Naive thymus-derived CD4-positive, alpha-beta T cell (primary cell): ENCODE results near the gene MEAK7. TPM values are rescaled to one million over a fixed set of nuclear protein-coding genes. Genes with fewer than 3 reads are reported as not detected.

Experiments
- ATAC-seq: fragments of 150-1000 bp; cut with Tn5 transposase; 2 replicates; pipeline ENCODE4 v1.10.0; 2021; ENCODE audit warnings: mild to moderate bottlenecking, moderate library complexity
- CTCF ChIA-PET: fragments of 350-600 bp; sonication (Branson Sonifier 250); formaldehyde crosslinking; loops from one replicate; lab custom pipeline; 2021; ENCODE audit warnings: antibody characterized with exemption; lab: Charles Lee
- POLR2A ChIA-PET: fragments of 350-600 bp; sonication (Branson Sonifier 250); formaldehyde crosslinking; loops from one replicate; lab custom pipeline; 2021; ENCODE audit warnings: antibody characterized with exemption, inconsistent platforms; lab: Charles Lee
- DNase-seq, 9 donors: peaks; one replicate each; pipeline versions ENCODE4 v3.0.0 to v3.0.0-alpha.2; 2020 to 2022; ENCODE audit warnings: mixed read lengths in 1 of 9
- H3K27ac ChIP-seq: one replicate; pipeline ENCODE4 v1.7.0; 2013; ENCODE audit warnings: mild to moderate bottlenecking, low read depth, low read length, moderate library complexity
- H3K27me3 ChIP-seq, 2 donors: one replicate each; pipeline ENCODE4 v1.7.0; 2013; ENCODE audit warnings: low read length in 2 of 2, mild to moderate bottlenecking in 2 of 2, moderate library complexity in 2 of 2; ENCODE audit not compliant: control insufficient read depth in 2 of 2, insufficient read depth in 2 of 2
- H3K36me3 ChIP-seq, 3 experiments: 1 replicate in 2 of 3; 2 replicates in 1 of 3; pipeline ENCODE4 v1.7.0; 2013; ENCODE audit warnings: low read length in 3 of 3, mild to moderate bottlenecking in 3 of 3, moderate library complexity in 1 of 3; ENCODE audit not compliant: insufficient read depth in 3 of 3, control insufficient read depth in 2 of 3
- H3K4me1 ChIP-seq, 2 donors: one replicate each; pipeline ENCODE4 v1.7.0; 2013; ENCODE audit warnings: low read length in 2 of 2, mild to moderate bottlenecking in 2 of 2, moderate library complexity in 1 of 2; ENCODE audit not compliant: control insufficient read depth in 2 of 2, insufficient read depth in 2 of 2
- H3K4me3 ChIP-seq: 2 replicates; pipeline ENCODE4 v1.7.0; 2013; ENCODE audit warnings: mild to moderate bottlenecking, low read length
- H3K9me3 ChIP-seq, 3 experiments: 1 replicate in 2 of 3; 2 replicates in 1 of 3; pipeline ENCODE4 v1.7.0; 2013; ENCODE audit warnings: low read length in 3 of 3; ENCODE audit not compliant: control insufficient read depth in 2 of 3
- H3K27ac Mint-ChIP-seq, 9 donors: one replicate each; pipeline ENCODE4 v1.8.0; 2020 to 2022; ENCODE audit warnings: mixed read lengths in 9 of 9, mild to moderate bottlenecking in 8 of 9, moderate library complexity in 5 of 9, inconsistent platforms in 2 of 9
- H3K27me3 Mint-ChIP-seq, 5 donors: one replicate each; pipeline ENCODE4 v1.8.0; 2021 to 2022; ENCODE audit warnings: mixed read lengths in 5 of 5, mild to moderate bottlenecking in 1 of 5
- H3K36me3 Mint-ChIP-seq, 5 donors: one replicate each; pipeline ENCODE4 v1.8.0; 2020 to 2022; ENCODE audit warnings: mixed read lengths in 5 of 5, mild to moderate bottlenecking in 3 of 5, inconsistent platforms in 1 of 5
- H3K4me1 Mint-ChIP-seq, 7 donors: one replicate each; pipeline ENCODE4 v1.8.0; 2020 to 2022; ENCODE audit warnings: mixed read lengths in 7 of 7, mild to moderate bottlenecking in 3 of 7, inconsistent platforms in 1 of 7
- H3K4me3 Mint-ChIP-seq, 10 donors: one replicate each; pipeline ENCODE4 v1.8.0; 2020 to 2022; ENCODE audit warnings: mild to moderate bottlenecking in 10 of 10, mixed read lengths in 10 of 10, moderate library complexity in 6 of 10, inconsistent platforms in 2 of 10
- H3K9me3 Mint-ChIP-seq, 11 donors: one replicate each; pipeline ENCODE4 v1.8.0; 2020 to 2022; ENCODE audit warnings: mixed read lengths in 11 of 11, mild to moderate bottlenecking in 4 of 11, inconsistent platforms in 1 of 11, moderate library complexity in 1 of 11
- intact Hi-C, 2 donors: fragments of 100-400 bp; cut with micrococcal nuclease; formaldehyde crosslinking; loops; one replicate each; pipeline ENCODE4 v1.15.1; 2023
- polyA plus RNA-seq, 2 donors: library from polyadenylated mRNA; unstranded; fragments of 300-500 nt; fragmentation: Illumina TruSeq; gene quantifications; one replicate each; pipeline ENCODE4 v1.2.3, GENCODE V29; 2021
- total RNA-seq, 6 experiments: library from RNA in 5 of 6; stranded (reverse) in 5 of 6; gene quantifications; 1 replicate in 5 of 6; 2 replicates in 1 of 6; pipeline ENCODE4 v1.2.3 and lab custom pipeline; 2021 to 2026

The MEAK7 gene
- total and polyA plus RNA-seq, 7 experiments from 2014 or later = 4.0 to 56.1 (median 9.3) TPM

DNA sequence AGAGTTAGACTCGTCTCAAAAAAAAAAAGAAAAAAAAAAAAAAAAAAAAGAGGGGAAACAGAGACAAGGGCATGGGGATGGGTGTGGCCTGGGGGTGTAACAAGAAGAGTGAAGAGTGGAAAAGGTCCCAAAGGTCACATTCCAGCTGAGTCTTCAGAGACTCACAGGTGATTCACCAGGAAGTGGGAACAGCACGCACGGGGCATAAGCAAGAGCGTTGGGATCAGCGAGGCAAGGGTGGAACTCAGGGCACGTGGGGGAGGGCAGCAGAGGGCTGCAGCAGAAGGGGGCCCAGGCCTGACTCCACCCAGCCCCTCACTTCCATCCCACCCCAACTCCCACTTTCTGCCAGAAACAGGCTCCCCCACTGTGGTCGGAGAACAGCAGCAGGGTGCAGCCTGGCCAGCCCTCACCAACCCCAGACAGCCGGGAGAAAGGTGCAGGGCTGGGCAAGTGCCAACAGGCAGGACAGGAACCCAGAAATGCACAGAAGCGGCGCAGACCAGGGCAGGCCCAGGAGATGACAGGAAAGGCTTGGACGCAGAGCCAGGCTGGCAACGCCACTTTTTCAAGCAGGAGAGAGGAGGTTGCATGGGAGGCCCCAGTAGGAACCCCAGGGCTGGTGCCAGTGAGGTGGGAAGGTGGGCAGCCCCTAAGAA, 3.3 kb downstream of the MEAK7 start:
- no peak overlapping the region for H3K27ac ChIP-seq
- H3K36me3 ChIP-seq = peaks cover 0 to 17% (median 0%) of the 10 kb centered on the region in 3 experiments
- H3K9me3 ChIP-seq = no peaks in the 10 kb centered on the region
- H3K4me3 Mint-ChIP-seq = no peak overlapping the region
- ChIA-PET CTCF (no interaction called here), POLR2A (no interaction called here)
- ATAC-seq (no peak), DNase-seq (no peak)
- H3K36me3 Mint-ChIP-seq = peaks cover 6 to 25% (median 14%) of the 10 kb centered on the region in 5 donors
- no peak overlapping the region for H3K27ac Mint-ChIP-seq
- H3K9me3 Mint-ChIP-seq = no peaks in the 10 kb centered on the region
- no peaks in the 10 kb centered on the region for H3K27me3 ChIP-seq
- no peak overlapping the region for H3K4me3 ChIP-seq
- H3K4me1 Mint-ChIP-seq = peaks cover 11 to 31% (median 28%) of the 10 kb centered on the region in 7 donors
- H3K4me1 ChIP-seq = peaks cover 14 to 23% of the 10 kb centered on the region in 2 donors
- intact Hi-C loops = loop anchor here (10.0 kb wide), 3 partner anchors 316 to 416 kb away; partner anchors contain the start of genes TAF1C (in 2 of the 2) and MBTPS1 (in 1 of the 2)
- H3K27me3 Mint-ChIP-seq = no peaks in the 10 kb centered on the region

DNA sequence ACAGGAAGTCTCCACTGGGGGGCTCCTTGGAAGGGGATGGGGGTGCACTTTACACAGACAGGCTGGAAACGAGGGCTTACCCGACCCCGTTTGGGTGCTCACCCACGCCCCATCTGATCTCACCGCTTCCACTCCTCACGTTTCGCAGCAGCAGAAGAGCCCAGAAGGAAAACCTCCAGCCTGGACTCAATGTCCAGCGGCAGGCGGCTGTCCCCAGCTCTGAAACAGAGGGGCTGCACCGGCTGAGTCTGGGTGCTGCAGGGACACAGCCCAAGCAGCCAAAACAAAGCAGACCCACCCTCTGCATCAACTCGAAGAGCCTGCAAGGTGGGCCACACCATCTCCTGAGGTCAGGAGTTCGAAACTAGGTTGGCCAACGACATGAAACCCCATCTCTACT, 3.9 kb downstream of the MEAK7 start:
- H3K4me3 Mint-ChIP-seq = no peak overlapping the region
- DNase-seq = no peak
- H3K27ac ChIP-seq = no peak overlapping the region
- no peaks in the 10 kb centered on the region for H3K27me3 Mint-ChIP-seq
- POLR2A ChIA-PET = no interaction called here
- no peak overlapping the region for H3K27ac Mint-ChIP-seq
- no peaks in the 10 kb centered on the region for H3K27me3 ChIP-seq
- H3K36me3 ChIP-seq = peaks cover 0 to 22% (median 0%) of the 10 kb centered on the region in 3 experiments
- H3K36me3 Mint-ChIP-seq = peaks cover 9 to 30% (median 20%) of the 10 kb centered on the region in 5 donors
- intact Hi-C loops = loop anchor here (10.0 kb wide), 3 partner anchors 316 to 416 kb away; partner anchors contain the start of genes TAF1C (in 2 of the 2) and MBTPS1 (in 1 of the 2)
- no peaks in the 10 kb centered on the region for H3K9me3 Mint-ChIP-seq
- ATAC-seq = no peak
- no peak overlapping the region for H3K4me3 ChIP-seq
- H3K4me1 ChIP-seq = peaks cover 7 to 17% of the 10 kb centered on the region in 2 donors
- peaks cover 5 to 26% (median 21%) of the 10 kb centered on the region in 7 donors for H3K4me1 Mint-ChIP-seq
- H3K9me3 ChIP-seq = no peaks in the 10 kb centered on the region
- CTCF ChIA-PET = no interaction called here

DNA sequence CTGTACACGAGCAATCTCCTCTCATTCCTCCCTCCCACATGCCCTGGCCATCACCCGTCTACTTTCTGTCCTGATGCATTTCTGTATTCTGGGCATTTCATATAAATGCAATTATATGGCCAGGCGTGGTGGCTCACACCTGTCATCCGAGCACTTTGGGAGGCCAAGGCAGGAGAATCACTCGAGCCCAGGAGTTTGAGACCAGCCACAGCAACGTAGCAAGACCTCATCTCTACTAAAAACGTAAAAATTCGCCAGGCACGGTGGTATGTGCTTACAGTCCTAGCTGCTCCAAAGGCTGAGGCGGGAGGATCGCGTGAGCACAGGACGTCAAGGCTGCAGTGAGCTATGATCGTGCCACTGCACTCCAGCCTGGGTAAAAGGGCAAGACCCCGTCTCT, 4.8 kb downstream of the MEAK7 start:
- no peak overlapping the region for H3K4me3 Mint-ChIP-seq
- ATAC-seq = no peak
- H3K4me1 Mint-ChIP-seq = peaks cover 0 to 17% (median 14%) of the 10 kb centered on the region in 7 donors
- Histone ChIP-seq H3K27ac (no peak overlapping the region), H3K36me3 (peaks cover 0 to 31% (median 1%) of the 10 kb centered on the region in 3 experiments), H3K27me3 (no peaks in the 10 kb centered on the region), H3K4me1 (peaks cover 0 to 9% of the 10 kb centered on the region in 2 donors), H3K4me3 (no peak overlapping the region), H3K9me3 (no peaks in the 10 kb centered on the region)
- H3K9me3 Mint-ChIP-seq = peaks cover 0 to 2% (median 0%) of the 10 kb centered on the region in 11 donors
- CTCF ChIA-PET = no interaction called here
- no peaks in the 10 kb centered on the region for H3K27me3 Mint-ChIP-seq
- POLR2A ChIA-PET = interaction anchor here (0.6 kb wide), 2 partner anchors 14 to 152 kb away, joined by 6 read pairs; no protein-coding TSS in a partner anchor
- peak in 1 of 9 donors; percentile 4 for DNase-seq
- no peak overlapping the region for H3K27ac Mint-ChIP-seq
- intact Hi-C loops = loop anchor here (10.0 kb wide), 3 partner anchors 315 to 415 kb away; partner anchors contain the start of genes TAF1C (in 2 of the 2) and MBTPS1 (in 1 of the 2)
- H3K36me3 Mint-ChIP-seq = peaks cover 13 to 39% (median 27%) of the 10 kb centered on the region in 5 donors

DNA sequence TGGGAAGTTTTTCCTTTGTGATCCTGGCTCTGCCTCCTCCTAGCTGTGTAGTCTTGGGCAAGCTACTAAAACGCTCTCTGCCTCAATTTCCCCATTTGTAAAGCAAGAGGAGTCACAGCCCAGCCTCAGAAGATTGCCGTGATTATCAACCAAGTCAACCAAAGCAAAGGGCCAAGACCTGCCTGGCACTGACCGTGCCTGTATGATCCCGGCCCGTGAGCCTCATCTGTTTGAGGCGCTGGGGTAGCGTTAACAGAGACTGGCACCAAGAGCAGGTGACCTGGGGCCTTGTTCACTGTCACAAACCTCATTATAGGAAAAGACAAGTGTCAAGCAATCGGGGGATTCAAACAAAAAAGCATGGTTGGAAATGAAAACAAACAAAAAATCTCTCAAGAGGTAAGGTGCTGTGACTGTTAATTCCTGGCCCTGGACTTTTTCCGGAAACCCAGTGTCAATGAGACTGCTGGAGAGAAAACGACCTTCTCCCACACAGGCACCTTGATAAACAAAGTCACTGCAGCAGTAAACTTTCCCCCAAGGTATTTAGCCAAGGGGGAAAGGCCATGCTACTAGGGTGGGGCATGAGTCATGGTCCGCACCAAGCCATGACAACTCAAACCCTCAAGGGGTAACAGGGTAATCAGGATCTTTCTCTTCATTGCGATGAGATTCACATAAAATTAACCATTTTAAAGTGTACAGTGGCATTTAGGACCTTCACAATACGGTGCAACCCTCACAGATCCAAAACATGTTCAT, 5.4 kb downstream of the MEAK7 start:
- intact Hi-C loops = no loop called here
- H3K9me3 Mint-ChIP-seq = peaks cover 0 to 5% (median 1%) of the 10 kb centered on the region in 11 donors

DNA sequence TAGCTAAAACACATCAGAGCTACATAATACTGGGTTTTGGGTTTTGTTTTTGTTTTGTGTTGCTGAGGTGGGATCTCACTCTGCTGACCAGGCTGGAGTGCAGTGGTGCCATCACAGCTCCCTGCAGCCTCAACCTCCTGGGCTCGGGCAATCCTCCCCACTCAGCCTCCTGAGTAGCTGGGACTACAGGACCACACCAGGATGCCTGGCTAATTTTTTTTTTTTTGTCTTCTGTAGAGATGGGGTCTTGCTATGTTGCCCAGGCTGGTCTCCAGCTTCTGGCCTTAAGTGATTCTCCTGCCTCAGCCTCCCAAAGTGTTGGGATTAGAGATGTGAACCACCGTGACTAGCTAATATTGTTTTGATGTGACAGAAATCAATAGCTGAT, 6.2 kb downstream of the MEAK7 start:
- intact Hi-C loops = no loop called here
- no peaks in the 10 kb centered on the region for H3K27me3 Mint-ChIP-seq
- H3K4me1 ChIP-seq = no peaks in the 10 kb centered on the region

More for the DNA sequence above, 5.4 kb downstream of the MEAK7 start:
- Mint-ChIP-seq H3K4me3 (no peak overlapping the region), H3K36me3 (peaks cover 17 to 45% (median 33%) of the 10 kb centered on the region in 5 donors), H3K27me3 (no peaks in the 10 kb centered on the region), H3K27ac (no peak overlapping the region), H3K4me1 (peaks cover 0 to 14% (median 10%) of the 10 kb centered on the region in 7 donors)
- no peak for DNase-seq
- ATAC-seq = no peak
- ChIA-PET CTCF (no interaction called here), POLR2A (interaction anchor here (1.4 kb wide), 1 partner anchor 8 kb away, joined by 11 read pairs; no protein-coding TSS in a partner anchor)
- Histone ChIP-seq H3K27ac (no peak overlapping the region), H3K36me3 (peaks cover 0 to 37% (median 7%) of the 10 kb centered on the region in 3 experiments), H3K4me3 (no peak overlapping the region), H3K4me1 (peaks cover 0 to 6% of the 10 kb centered on the region in 2 donors), H3K9me3 (no peaks in the 10 kb centered on the region), H3K27me3 (no peaks in the 10 kb centered on the region)

More for the DNA sequence above, 6.2 kb downstream of the MEAK7 start:
- H3K4me3 Mint-ChIP-seq = no peak overlapping the region
- H3K9me3 ChIP-seq = peaks cover 0 to under 1% (median 0%) of the 10 kb centered on the region in 3 experiments
- no peak overlapping the region for H3K27ac Mint-ChIP-seq
- peaks cover 5 to 38% (median 7%) of the 10 kb centered on the region in 3 experiments for H3K36me3 ChIP-seq
- ATAC-seq (no peak), DNase-seq (peak in 1 of 9 donors; percentile 13)
- ChIA-PET CTCF (no interaction called here), POLR2A (interaction anchor here (0.8 to 1.4 kb wide), 2 partner anchors 9 to 12 kb away, joined by 3 to 11 read pairs; no protein-coding TSS in a partner anchor)
- H3K27me3 ChIP-seq = no peaks in the 10 kb centered on the region
- no peak overlapping the region for H3K4me3 ChIP-seq
- peaks cover 0 to 6% (median 2%) of the 10 kb centered on the region in 7 donors for H3K4me1 Mint-ChIP-seq
- peaks cover 0 to 7% (median 1%) of the 10 kb centered on the region in 11 donors for H3K9me3 Mint-ChIP-seq
- H3K27ac ChIP-seq = no peak overlapping the region
- H3K36me3 Mint-ChIP-seq = peaks cover 18 to 54% (median 39%) of the 10 kb centered on the region in 5 donors
